Measurements from ENCODE around the gene APP.

- TF ChIP-seq CTCF (IDR thresholded peaks at IDR 0.05) (no peak), EZH2 (IDR thresholded peaks at IDR 0.05) (no peak), EZH2phosphoT487 (IDR thresholded peaks at IDR 0.05) (no peak)
These were observed 47.6 kb downstream of the APP start for GRCh38 chr21:26123012-26123411.

Measured in neural progenitor cell (in vitro differentiated cells).